ENCODE measurements around the gene OR6M1. TPM values are rescaled to one million over a fixed set of nuclear protein-coding genes. Genes with fewer than 3 reads are reported as not detected.

Gene OR6M1
- total and polyA plus RNA-seq, 2 donors from 2014 or later: not detected

- no peaks in the 10 kb centered on the region for H3K36me3 ChIP-seq (ENCODE audit: control insufficient read depth in 2 of 3, insufficient read depth in 3 of 3, low read length in 3 of 3)
- H3K4me3 ChIP-seq (ENCODE audit: low read length in 3 of 3): no peak overlapping the region
- no peaks in the 10 kb centered on the region for H3K4me1 ChIP-seq (ENCODE audit: control insufficient read depth in 2 of 3, insufficient read depth in 2 of 3, low read depth in 1 of 3, low read length in 3 of 3)
- no peaks in the 10 kb centered on the region for H3K9me3 ChIP-seq (ENCODE audit: control insufficient read depth in 2 of 3, insufficient read depth in 1 of 3, low read length in 3 of 3)
- FAIRE-seq: no peak
- no peak for DNase-seq
- TF ChIP-seq CTCF (IDR thresholded peaks at IDR 0.05; ENCODE audit: borderline replicate concordance, extremely low read depth, insufficient read depth): no peak
- intact Hi-C loops (cut with DNase I): no loop called here
- H3K27ac ChIP-seq (ENCODE audit: low read depth in 2 of 2, low read length in 2 of 2): no peak overlapping the region
- no peak overlapping the region for H3K9ac ChIP-seq (ENCODE audit: low read length in 3 of 3)
- H3K27me3 ChIP-seq (ENCODE audit: control insufficient read depth, insufficient read depth, low read length): no peaks in the 10 kb centered on the region
Measured at GRCh38 chr11:123841174-123841573, 35.0 kb upstream of the OR6M1 start.

GRCh38 chr11:123839131-123839530 is 33.0 kb upstream of the OR6M1 start:
- no peaks in the 10 kb centered on the region for H3K9me3 ChIP-seq (ENCODE audit: control insufficient read depth in 2 of 3, insufficient read depth in 1 of 3, low read length in 3 of 3)
- intact Hi-C loops (cut with DNase I): no loop called here
- H3K27me3 ChIP-seq (ENCODE audit: control insufficient read depth, insufficient read depth, low read length): no peaks in the 10 kb centered on the region
- H3K4me1 ChIP-seq (ENCODE audit: control insufficient read depth in 2 of 3, insufficient read depth in 2 of 3, low read depth in 1 of 3, low read length in 3 of 3): no peaks in the 10 kb centered on the region
- H3K36me3 ChIP-seq (ENCODE audit: control insufficient read depth in 2 of 3, insufficient read depth in 3 of 3, low read length in 3 of 3): no peaks in the 10 kb centered on the region
- TF ChIP-seq CTCF (IDR thresholded peaks at IDR 0.05; ENCODE audit: borderline replicate concordance, extremely low read depth, insufficient read depth): no peak
- no peak overlapping the region for H3K4me3 ChIP-seq (ENCODE audit: low read length in 3 of 3)
- DNase-seq (no peak), FAIRE-seq (no peak)
- no peak overlapping the region for H3K27ac ChIP-seq (ENCODE audit: low read depth in 2 of 2, low read length in 2 of 2)
- H3K9ac ChIP-seq (ENCODE audit: low read length in 3 of 3): no peak overlapping the region

- intact Hi-C loops (cut with DNase I): no loop called here
Measured at GRCh38 chr11:123838659-123839058, 32.5 kb upstream of the OR6M1 start.

More at GRCh38 chr11:123838659-123839058, 32.5 kb upstream of the OR6M1 start:
- TF ChIP-seq CTCF (IDR thresholded peaks at IDR 0.05; ENCODE audit: borderline replicate concordance, extremely low read depth, insufficient read depth): no peak
- Histone ChIP-seq H3K27ac (ENCODE audit: low read depth in 2 of 2, low read length in 2 of 2) (no peak overlapping the region), H3K4me1 (ENCODE audit: control insufficient read depth in 2 of 3, insufficient read depth in 2 of 3, low read depth in 1 of 3, low read length in 3 of 3) (no peaks in the 10 kb centered on the region), H3K36me3 (ENCODE audit: control insufficient read depth in 2 of 3, insufficient read depth in 3 of 3, low read length in 3 of 3) (no peaks in the 10 kb centered on the region), H3K9ac (ENCODE audit: low read length in 3 of 3) (no peak overlapping the region), H3K27me3 (ENCODE audit: control insufficient read depth, insufficient read depth, low read length) (no peaks in the 10 kb centered on the region), H3K4me3 (ENCODE audit: low read length in 3 of 3) (no peak overlapping the region), H3K9me3 (ENCODE audit: control insufficient read depth in 2 of 3, insufficient read depth in 1 of 3, low read length in 3 of 3) (no peaks in the 10 kb centered on the region)
- FAIRE-seq (no peak), DNase-seq (no peak)

Measured in kidney (tissue), 14 donors.